ENCODE measurements around the gene CPA1. TPM values are rescaled to one million over a fixed set of nuclear protein-coding genes. Genes with fewer than 3 reads are reported as not detected.
"Not testable (repeated sequence)": the region's sequence is repeated elsewhere in the genome, so short reads cannot be mapped to it uniquely, and the experiment has no call there.

Gene CPA1
- total and polyA plus RNA-seq, 10 donors = 0.79 to 8.1 (median 2.2) TPM

GRCh38 chr7:130371046-130371445 lies 9.2 kb upstream of the CPA1 start:
- 57 to 75% (median 69%) methylated on average over 3 of the region's 3 CpGs for WGBS, 5 donors
- H3K4me1 ChIP-seq = peaks cover 7 to 66% (median 31%) of the 10 kb centered on the region in 6 donors
- peak overlapping the region in 5 of 8 donors; percentile 81 to 93 (median 86) for H3K27ac ChIP-seq
- DNase-seq = peak; percentile 44
- H3K27me3 ChIP-seq (replicated peaks in 1 of 7) = no peaks in the 10 kb centered on the region
- peaks cover 0 to 5% (median 2%) of the 10 kb centered on the region in 8 donors for H3K9me3 ChIP-seq
- intact Hi-C loops (cut with DNase I; ENCODE audit: low total_unique reads) = no loop called here
- TF ChIP-seq POLR2AphosphoS5 (IDR thresholded peaks at IDR 0.05) (no peak), CTCF (IDR thresholded peaks at IDR 0.05 in 8 of 11, conservative IDR thresholded peaks at IDR 0.05 in 3 of 11) (no peak), POLR2A (IDR thresholded peaks at IDR 0.05) (no peak)
- no peaks in the 10 kb centered on the region for H3K36me3 ChIP-seq
- no peak overlapping the region for H3K4me3 ChIP-seq

GRCh38 chr7:130372402-130373165 lies 7.7 kb upstream of the CPA1 start:
- no peak for TF ChIP-seq CTCF (IDR thresholded peaks at IDR 0.05 in 8 of 11, conservative IDR thresholded peaks at IDR 0.05 in 3 of 11)
- no peak for TF ChIP-seq POLR2AphosphoS5 (IDR thresholded peaks at IDR 0.05)
- TF ChIP-seq POLR2A (IDR thresholded peaks at IDR 0.05) = no peak
- DNase-seq = no peak
- Histone ChIP-seq H3K4me1 (peaks cover 7 to 65% (median 31%) of the 10 kb centered on the region in 6 donors), H3K4me3 (no peak overlapping the region), H3K27ac (peak overlapping the region; percentile 55 to 93 (median 84)), H3K36me3 (no peaks in the 10 kb centered on the region), H3K9me3 (peaks cover 0 to 20% (median 15%) of the 10 kb centered on the region in 8 donors), H3K27me3 (replicated peaks in 1 of 7) (no peaks in the 10 kb centered on the region)
- 72 to 81% (median 80%) methylated on average over 11 of the region's 11 CpGs for WGBS, 5 donors
- intact Hi-C loops (cut with DNase I; ENCODE audit: low total_unique reads) = no loop called here

- Histone ChIP-seq H3K4me3 (no peak overlapping the region), H3K4me1 (peaks cover 3 to 49% (median 21%) of the 10 kb centered on the region in 6 donors), H3K9me3 (peaks cover 0 to 20% (median 15%) of the 10 kb centered on the region in 8 donors), H3K27me3 (replicated peaks in 1 of 7) (no peaks in the 10 kb centered on the region), H3K27ac (peak overlapping the region; percentile 66 to 93 (median 84)), H3K36me3 (no peaks in the 10 kb centered on the region)
- WGBS, 5 donors = 81 to 94% (median 89%) methylated on average over 6 of the region's 6 CpGs
- TF ChIP-seq POLR2AphosphoS5 (IDR thresholded peaks at IDR 0.05) = no peak
- TF ChIP-seq POLR2A (IDR thresholded peaks at IDR 0.05) = no peak
- TF ChIP-seq CTCF (IDR thresholded peaks at IDR 0.05 in 8 of 11, conservative IDR thresholded peaks at IDR 0.05 in 3 of 11) = no peak
- DNase-seq = peak; percentile 49
- intact Hi-C loops (cut with DNase I; ENCODE audit: low total_unique reads) = no loop called here
These were observed 5.8 kb upstream of the CPA1 start for GRCh38 chr7:130374507-130374906.

- Histone ChIP-seq H3K9me3 (peaks cover 0 to 20% (median 15%) of the 10 kb centered on the region in 8 donors), H3K4me1 (peaks cover 0 to 48% (median 22%) of the 10 kb centered on the region in 6 donors)
- H3K27ac ChIP-seq; H3K36me3 ChIP-seq; DNase-seq; H3K27me3 ChIP-seq (replicated peaks in 1 of 7); H3K4me3 ChIP-seq; intact Hi-C loops (cut with DNase I; ENCODE audit: low total_unique reads): not testable (repeated sequence)
- WGBS, 5 donors = 23 to 100% (median 75%) methylated on average over 1 of the region's 1 CpG
These were observed 3.8 kb upstream of the CPA1 start for GRCh38 chr7:130376461-130376860.
